ENCODE measurements around the gene PCDHGB6.
"Not testable (repeated sequence)": the region's sequence is repeated elsewhere in the genome, so short reads cannot be mapped to it uniquely, and the experiment has no call there.

DNA sequence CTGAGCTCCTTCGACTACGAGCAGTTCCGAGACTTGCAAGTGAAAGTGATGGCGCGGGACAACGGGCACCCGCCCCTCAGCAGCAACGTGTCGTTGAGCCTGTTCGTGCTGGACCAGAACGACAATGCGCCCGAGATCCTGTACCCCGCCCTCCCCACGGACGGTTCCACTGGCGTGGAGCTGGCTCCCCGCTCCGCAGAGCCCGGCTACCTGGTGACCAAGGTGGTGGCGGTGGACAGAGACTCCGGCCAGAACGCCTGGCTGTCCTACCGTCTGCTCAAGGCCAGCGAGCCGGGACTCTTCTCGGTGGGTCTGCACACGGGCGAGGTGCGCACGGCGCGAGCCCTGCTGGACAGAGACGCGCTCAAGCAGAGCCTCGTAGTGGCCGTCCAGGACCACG, 24.5 kb downstream of the PCDHGB6 start:
- TF ChIP-seq, protein P1, sequence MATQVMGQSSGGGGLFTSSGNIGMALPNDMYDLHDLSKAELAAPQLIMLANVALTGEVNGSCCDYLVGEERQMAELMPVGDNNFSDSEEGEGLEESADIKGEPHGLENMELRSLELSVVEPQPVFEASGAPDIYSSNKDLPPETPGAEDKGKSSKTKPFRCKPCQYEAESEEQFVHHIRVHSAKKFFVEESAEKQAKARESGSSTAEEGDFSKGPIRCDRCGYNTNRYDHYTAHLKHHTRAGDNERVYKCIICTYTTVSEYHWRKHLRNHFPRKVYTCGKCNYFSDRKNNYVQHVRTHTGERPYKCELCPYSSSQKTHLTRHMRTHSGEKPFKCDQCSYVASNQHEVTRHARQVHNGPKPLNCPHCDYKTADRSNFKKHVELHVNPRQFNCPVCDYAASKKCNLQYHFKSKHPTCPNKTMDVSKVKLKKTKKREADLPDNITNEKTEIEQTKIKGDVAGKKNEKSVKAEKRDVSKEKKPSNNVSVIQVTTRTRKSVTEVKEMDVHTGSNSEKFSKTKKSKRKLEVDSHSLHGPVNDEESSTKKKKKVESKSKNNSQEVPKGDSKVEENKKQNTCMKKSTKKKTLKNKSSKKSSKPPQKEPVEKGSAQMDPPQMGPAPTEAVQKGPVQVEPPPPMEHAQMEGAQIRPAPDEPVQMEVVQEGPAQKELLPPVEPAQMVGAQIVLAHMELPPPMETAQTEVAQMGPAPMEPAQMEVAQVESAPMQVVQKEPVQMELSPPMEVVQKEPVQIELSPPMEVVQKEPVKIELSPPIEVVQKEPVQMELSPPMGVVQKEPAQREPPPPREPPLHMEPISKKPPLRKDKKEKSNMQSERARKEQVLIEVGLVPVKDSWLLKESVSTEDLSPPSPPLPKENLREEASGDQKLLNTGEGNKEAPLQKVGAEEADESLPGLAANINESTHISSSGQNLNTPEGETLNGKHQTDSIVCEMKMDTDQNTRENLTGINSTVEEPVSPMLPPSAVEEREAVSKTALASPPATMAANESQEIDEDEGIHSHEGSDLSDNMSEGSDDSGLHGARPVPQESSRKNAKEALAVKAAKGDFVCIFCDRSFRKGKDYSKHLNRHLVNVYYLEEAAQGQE (IDR thresholded peaks at IDR 0.05; ENCODE audit: unreplicated experiment) = not testable (repeated sequence)
- TF ChIP-seq CTCF (conservative IDR thresholded peaks at IDR 0.05; ENCODE audit: low read depth in 2 of 2); EZH2 (IDR thresholded peaks at IDR 0.05; ENCODE audit: low read depth, unreplicated experiment); EZH2phosphoT487 (IDR thresholded peaks at IDR 0.05; ENCODE audit: unreplicated experiment); POLR2AphosphoS5 (IDR thresholded peaks at IDR 0.05; ENCODE audit: low read depth); CREB1 (CRISPR knock-in tag; IDR thresholded peaks at IDR 0.05; ENCODE audit: low read depth); JUNB (IDR thresholded peaks at IDR 0.05; ENCODE audit: unreplicated experiment); ZNF114 (CRISPR knock-in tag; IDR thresholded peaks at IDR 0.05): not testable (repeated sequence)

Measured in GM23338 (cell line).